Stimulated activated CD4-positive, alpha-beta T cell treated with anti-CD3 and anti-CD28 coated beads, TNF-alpha, amount 100 ng/mL, for 1 hour (primary cell): ENCODE measurements around the gene NRXN2.
"Not testable (repeated sequence)": the region's sequence is repeated elsewhere in the genome, so short reads cannot be mapped to it uniquely, and the experiment has no call there.

ENCODE experiments used
- DNase-seq, 3 donors: peaks; one replicate each; pipeline ENCODE4 v3.0.0-alpha.2; 2020; ENCODE audit warnings: low read depth in 3 of 3, low spot score in 1 of 3

The NRXN2 gene

DNA sequence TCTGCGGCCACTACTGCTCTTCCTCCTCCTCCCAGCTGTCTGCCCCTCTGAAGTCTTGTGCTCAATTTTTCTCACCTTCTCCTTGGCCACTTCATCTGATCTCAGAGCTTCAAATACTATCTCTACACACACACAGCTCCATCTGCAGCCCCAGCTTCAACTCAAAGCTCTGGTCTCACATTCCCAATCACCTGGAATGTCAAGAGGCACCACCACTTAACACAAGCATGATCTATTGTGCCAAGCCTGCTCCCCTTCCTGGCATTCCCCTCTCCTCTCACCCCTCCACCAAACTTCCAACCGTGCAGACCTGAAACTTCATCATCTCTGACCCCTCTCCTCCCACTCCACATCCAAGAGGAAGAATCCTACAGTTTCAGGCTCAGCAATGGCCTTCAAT, 17.5 kb downstream of the NRXN2 start:
- DNase-seq = no peak

DNA sequence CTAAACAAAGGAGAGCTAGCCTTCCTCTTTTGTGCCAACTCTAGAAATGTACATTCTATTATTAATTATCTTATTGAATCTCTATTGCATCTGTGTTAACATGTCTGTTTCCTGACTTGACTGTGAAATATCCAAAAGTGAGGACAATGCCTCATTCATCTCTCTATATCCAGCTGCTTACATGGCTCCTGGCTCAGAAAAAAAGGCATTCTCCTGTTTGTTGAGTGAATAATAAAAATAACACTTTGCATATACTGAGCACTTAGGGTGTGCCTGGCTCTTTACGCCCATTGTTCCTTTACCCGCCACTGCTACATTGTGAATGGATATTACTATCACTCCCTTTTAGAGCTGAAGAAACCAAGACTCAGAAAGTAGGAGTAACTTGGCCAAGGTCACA, 19.9 kb downstream of the NRXN2 start:
- DNase-seq = no peak

DNA sequence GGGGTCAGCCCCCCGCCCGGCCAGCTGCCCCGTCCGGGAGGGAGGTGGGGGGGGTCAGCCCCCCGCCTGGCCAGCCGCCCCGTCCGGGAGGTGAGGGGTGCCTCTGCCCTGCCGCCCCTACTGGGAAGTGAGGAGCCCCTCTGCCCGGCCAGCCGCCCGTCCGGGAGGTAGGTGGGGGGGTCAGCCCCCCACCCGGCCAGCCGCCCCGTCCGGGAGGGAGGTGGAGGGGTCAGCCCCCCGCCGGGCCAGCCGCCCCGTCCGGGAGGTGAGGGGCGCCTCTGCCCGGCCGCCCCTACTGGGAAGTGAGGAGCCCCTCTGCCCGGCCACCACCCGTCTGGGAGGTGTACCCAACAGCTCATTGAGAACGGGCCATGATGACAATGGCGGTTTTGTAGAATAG, 21.0 kb downstream of the NRXN2 start:
- DNase-seq = not testable (repeated sequence)

DNA sequence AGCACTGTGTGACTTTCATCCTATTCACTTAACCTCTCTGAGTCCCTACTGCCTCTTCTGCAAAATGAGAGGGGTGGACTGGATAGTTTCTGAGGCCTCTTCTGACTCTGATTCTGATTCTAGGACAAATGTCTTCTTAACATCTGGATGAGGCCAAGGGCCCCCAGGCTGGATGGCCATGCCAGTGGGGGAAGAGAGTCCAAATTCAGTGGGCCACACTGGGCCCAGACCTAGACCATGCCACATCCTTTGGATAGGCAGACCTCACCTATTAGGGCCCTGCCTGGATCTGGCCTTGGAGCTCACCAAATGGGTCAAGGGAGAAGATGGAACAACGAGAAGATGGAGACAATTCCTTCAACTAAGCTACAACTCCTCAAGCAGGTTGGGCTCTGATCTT, 24.6 kb downstream of the NRXN2 start:
- DNase-seq = no peak

DNA sequence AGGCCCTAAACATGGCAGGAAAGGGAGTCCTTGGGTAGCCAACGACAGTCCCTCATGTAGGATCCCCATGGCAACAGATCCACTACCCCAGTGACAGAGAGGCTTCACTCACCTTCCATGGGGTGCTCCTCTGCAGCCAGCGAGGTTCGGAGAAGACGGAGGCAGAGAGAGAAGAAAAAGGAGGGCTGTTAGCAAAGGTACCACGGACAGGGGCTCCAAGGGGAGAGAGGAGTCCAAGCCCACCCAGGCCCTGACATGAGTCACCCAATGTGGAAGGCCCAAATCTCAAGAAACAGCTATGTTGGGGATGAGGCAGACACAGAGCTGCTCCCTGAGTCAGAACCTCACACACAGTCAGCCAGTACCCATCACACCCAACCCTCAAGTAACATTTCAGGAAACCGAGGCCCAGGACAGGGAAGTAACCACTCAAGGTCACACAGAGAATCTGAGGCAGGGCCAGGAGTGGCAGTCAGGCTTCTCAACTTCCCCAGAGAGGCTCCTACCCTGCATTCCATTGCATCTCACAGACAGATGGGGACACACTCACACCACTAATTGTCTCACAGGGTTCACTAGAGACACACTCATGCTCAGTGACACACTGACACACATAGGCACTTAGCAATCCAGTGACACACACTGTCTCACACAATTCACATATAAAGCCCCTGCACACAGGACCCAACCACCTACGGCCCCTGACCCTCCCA, 25.2 kb downstream of the NRXN2 start:
- no peak for DNase-seq

DNA sequence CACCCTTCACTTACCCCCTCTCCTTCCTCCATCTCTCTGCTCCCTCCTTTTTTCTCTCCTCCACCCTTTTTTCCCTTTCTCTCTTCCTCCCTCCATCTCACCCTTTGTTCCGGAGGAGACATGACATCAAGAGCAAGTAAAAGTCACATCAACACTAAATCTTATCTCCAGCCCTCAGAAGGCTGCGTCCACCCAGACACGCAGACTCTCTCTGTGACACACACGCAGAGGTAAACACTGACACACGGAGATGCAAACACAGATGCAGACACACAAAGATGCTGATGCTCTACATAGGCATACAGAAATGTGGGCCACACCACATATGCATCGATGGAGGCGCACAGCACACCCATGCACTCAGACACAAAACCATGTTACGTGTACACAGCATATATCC, 27.0 kb downstream of the NRXN2 start:
- DNase-seq = no peak

DNA sequence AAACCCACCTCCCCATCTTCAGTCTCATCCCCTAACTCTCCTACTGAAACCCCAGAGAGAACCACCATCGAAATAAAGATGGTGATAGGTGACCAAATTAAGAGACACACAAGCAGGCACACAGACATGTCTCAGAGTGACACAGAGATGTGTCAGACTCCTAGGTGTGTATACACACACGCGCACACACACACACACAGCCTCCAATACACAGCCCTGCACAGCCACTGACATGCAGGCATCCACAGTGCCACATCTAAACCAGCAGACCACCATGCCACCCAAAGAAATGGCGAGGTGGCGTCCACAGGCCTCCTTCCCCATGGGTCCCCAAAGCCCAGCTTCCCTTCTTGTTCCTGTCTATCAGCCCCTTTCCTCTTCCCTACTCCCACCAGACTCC, 27.4 kb downstream of the NRXN2 start:
- DNase-seq = no peak

DNA sequence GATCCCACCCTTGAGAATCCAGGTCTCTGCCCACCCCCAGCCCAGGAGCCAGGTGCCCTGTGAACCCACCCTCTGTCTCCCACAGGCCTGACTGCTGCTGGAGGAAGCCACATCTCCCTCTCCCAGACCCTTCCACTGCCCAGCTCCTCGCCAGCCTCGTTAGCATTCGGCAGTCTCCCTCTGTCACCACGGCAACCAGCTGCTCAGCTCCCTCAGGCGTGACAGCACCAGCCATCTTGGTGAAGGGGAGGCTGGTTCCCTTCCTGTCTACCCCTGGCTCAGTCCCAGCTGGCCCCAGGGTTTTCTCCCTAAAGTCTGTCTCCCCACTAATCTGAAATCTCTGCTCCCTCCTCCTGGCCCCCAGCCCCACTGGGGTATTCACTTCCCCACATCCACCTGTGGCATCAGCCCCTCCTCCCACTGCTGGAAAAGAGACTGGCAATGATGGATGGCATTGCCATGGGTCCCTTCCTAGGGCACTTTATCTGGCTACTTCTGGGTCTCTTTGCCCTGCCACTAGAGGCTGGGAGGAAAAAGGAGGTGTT, 28.1 kb downstream of the NRXN2 start:
- DNase-seq = no peak

DNA sequence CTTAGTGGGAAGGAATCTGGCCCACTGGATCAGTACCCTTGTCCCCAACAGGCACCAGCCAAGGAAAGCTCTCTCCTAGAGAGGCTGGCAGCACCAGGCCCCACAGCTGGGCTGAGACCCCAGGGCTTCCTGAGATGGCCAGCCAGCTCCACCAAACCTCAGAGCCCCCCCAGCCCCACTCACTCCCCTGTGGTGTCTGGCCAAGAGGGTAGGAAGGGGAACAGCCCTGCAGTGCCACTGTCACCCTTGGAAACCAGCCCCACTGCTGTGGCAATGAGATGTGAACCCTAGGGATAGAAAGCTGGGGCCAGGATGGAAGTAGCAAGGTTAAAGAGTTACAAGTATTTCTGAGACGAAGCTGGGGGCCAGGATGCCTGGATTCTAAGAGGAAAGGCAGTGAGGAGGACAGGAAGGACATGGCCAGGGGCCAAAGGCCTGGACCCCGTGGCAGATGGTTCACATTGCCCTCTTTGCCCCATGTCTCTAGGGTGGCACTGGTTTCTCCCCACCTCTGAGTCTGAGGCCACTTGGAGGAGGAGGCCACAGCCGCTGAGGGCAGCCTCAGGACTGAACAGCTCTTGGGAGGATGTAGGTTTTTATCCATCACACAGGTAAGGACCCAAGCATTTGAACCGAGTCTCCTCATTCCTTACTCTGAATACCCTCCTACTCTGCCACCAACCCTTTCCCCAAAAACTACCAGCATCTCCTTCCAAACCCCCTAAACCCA, 28.8 kb downstream of the NRXN2 start:
- DNase-seq = no peak

DNA sequence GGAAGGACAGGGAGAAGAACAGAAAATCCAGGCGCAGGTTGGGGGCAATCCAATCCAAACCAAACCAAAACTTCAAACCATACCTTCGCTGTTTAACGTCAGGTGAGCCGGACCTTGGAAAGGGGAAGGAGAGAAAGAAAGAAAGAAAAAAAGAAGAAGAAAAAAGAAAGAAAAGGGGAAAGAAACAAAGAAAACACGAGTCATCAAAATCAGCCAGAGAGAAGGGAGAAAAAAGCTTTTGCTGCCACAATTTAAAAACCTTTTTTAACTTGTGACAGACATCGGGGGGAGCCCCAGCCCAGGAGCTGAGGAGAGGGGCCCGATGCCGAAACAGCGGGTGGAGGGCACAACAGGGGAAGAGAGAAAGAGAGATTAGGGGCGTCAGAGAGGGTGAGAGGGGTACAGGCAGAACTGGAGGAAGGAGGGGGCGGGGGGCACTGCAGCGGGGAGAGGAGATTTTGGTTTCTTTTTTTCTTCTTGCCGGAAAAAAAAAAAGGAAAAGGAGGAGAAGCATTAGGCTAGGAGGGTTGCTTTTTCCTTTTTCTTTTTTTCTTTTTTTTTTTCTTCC, 30.1 kb downstream of the NRXN2 start:
- DNase-seq = no peak

DNA sequence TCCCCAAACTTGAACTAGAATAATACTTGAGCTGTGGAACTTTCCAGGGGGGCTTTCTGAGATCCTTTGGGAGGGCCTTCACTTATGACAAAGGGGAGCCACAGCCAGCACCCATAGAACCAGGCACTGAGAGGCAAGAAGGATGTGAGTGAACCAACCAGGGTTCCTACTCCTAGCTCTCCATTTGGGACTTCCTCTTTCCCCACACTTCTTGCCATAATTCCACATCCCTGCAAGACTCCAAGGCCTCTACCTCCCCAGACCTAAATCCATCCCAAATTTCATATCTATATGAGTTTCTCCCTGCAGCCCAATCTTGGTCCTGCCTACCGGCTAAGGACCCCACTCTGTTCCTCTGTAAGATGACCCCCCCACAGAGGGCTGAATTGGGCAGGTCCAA, 31.5 kb downstream of the NRXN2 start:
- DNase-seq = no peak

DNA sequence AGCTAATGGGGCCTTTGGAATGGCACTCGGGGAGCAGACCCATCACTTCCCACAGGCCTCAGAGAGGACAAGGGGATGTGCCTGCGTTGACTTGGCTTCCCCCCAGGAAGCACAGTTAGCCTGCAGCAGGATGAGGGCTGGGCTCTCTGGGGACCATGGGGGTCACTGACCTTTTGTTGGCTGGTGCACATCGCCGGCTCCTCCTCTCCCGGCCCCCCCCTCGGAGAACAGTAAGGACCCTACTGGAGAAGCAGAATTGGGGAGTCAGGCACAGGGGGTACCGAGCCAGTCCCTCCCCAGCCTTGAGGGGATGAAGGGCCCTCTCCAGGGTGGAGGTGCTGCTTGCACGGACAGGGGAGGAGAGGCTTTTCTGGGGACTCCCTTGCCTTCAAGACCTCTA, 32.8 kb downstream of the NRXN2 start:
- no peak for DNase-seq

DNA sequence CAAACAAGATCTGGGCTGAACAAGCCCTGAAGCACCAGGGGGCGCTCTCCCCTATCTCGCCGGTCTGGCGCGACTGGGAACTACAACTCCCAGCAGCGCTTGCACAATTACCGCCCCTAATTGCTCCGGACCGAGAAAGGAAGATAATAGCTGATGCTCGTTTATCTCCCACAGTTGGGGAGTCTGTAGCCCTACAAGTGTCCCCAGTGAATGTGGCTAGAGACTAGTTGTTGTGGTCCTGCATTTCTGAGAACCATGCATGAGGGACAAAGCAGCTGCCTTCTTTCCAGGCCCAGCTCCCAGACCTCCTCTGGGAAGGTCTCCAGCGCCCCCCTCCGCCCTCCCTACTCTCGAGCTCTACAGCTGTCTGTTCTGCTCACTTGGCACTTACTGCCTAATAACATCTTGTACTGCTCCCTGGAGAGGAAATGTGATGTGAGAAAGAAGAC, 34.4 kb downstream of the NRXN2 start:
- DNase-seq = peak; percentile 72 to 89 (median 78)

DNA sequence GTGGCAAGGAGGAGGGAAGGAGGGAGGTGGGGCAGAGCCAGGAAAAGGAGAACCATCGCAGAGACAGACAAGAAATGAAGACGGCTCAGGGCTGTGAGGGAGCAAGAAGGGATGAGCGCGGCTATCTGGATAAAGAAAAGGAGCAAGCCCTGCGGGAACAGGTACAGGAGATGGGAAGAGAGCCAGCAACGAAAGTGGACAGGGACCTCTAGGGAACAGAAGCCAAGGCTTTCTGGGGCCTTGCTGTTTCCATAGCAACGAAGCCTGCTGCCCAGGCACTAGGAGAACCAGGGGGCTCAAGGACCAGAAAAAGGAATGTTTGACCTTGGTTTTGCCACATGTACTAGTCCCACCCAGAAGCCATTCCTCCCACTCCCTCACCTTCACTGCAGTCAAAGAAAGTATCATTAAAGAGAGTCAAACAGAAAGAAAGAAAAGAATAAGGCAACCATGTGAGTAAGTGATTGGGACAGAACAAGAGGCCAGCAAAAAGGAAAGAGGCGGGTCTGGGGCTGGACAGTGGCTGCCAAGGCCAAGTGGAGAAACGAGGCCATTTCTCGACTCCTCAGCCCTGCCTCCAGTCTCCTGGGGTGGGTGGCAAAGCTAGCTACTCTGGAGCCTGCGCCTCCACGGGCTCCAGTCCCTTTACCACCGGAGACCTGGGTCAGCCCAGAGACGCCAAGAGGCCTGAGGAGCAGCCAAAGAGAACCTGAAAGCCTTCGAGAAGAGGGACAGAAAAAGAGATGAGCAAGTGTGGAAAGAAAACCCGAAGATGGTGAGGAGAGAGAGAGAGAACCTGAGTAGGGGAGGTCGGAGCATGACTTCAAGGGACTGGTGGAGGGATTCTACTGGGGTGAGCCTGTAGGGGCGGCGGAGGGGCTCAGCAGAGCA, 35.1 kb downstream of the NRXN2 start:
- DNase-seq = no peak

DNA sequence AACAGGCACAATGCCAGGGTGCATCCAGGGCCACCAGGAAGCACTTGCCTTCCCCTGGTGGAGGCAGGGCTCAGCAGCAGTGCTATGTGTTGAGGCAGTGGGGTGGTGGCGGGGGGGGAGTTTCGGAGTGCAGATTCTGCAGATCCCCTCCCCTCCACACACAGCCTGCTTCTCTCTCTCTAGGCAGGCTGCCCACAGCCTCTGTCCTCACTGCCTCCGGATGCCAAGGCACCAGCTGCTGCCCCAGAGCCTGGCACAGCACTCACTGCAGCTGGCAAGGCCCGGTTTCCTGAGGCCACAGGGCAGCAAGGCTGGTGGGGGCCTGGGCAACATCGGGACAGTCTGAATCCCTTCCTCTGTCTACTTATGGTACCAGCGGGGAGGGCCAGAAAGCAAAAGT, 35.8 kb downstream of the NRXN2 start:
- DNase-seq = no peak

DNA sequence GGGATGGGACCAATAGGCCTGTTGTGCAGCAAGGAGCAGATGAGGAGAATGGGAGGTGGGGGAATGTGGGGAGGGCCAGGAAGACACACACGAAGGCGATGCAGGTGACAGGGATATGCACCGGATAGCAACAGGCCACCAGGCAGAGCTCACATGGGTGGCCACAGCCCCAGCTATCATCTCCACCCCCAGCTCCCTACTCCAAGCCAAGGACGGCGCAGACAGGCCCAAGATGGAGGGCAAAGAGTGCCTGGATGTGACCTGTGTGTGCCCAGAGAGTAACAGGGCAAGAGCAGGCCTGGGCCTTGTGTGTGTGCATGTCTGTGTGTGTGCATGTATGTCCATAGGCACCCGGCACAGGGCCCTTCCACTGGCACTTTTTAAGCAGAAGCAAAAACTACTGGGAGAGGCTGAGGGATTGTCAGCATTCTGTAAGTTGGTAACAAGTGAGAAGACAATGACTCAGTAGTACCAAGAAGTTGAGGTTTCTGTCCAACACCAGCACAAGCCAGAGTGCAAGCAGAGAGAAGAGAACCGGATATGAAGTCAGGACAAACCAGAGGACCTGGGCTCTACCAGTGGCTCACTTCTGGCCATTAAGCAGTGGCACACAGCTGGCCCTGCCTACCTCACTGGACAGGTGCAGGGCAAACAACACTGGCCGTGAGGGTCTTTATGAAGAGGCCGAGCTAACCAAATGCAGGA, 36.4 kb downstream of the NRXN2 start:
- no peak for DNase-seq

DNA sequence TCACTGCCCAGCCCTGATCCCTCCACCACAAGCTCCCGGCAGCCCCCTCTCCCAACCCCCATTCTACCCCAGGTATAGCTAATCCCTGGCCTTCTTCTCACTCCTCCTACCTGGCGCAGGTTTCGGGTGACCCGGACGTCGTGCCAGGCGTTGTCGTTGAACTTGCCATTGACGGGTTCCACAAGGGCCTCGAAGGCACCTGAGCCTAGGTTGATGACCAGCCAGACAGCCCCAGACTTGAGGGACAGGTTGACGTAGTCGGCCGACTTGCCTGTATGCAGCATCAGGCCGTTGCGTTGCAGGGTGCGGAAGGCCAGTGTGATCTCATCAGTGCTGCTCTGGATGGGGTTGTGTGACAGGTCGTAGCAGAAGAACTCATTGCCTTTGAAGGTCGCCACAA, 37.5 kb downstream of the NRXN2 start:
- no peak for DNase-seq

DNA sequence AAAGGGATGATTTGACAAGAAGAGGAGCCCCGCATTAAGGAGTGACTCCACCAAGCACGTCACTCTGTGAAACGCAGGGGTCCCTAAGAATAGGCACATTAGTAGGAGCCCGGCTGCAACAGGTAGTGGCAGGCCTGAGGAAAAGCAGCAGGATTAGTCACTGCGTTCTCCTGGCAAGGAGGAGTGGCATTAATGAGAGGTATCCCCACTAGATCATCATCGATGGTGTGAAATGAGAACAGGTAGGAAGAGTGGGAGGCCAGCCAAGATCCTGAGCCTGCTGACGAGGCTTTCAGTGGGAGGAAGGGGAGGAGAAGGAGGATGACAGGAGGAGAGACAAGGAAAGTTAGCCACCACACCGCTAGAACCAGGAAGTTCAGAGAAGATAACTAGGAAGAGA, 38.6 kb downstream of the NRXN2 start:
- no peak for DNase-seq

DNA sequence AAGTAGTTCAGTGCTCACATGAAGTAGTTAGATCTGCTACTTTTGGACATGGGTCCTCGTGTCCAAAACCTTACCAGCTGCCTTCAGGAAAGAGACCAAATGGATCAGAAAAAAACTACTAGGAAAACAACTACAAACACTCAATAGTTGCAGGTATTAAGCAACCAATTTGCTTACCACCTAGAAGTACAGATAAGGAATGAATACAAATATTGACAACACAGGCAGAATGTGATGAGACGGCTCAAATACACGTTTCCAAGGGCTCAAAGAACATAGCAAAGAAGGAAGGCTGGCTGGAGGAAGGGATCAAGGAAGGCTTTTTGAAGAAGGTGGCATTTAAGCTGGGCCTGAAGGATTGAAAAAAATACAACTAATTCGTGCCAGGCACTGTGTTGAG, 41.8 kb downstream of the NRXN2 start:
- no peak for DNase-seq

DNA sequence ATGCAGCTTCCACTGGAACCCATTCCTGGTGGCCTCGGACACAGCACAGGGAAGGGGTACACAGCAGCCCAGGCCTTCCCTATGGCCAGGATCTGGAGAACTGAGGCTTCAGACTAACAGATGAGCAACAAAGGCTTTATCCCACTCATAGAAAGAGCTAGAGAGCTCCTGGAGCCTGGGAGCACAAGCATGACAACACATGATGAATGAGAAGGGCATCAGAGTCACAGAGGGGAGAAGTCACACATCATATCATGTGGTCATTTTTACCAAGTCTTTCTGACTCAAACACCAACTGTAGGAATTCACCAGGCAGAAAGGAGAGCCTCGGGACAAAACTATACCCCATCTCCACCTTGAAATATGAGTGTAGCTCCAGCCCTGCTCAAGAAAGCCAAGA, 43.2 kb downstream of the NRXN2 start:
- DNase-seq = no peak
